Daoy (cell line): ENCODE results near the gene CYP3A7. TPM values are rescaled to one million over a fixed set of nuclear protein-coding genes. Genes with fewer than 3 reads are reported as not detected.
A peak's percentile ranks its signal among the peaks of the same experiment; 100 is the strongest.
"Not testable (repeated sequence)": the region's sequence is repeated elsewhere in the genome, so short reads cannot be mapped to it uniquely, and the experiment has no call there.

Experiments
- DNase-seq: peaks from one replicate; pipeline ENCODE4 v3.0.0-alpha.2; 2015; ENCODE audit warnings: low read depth
- total RNA-seq: library from RNA; depleted of rRNA; stranded (reverse); fragments of >200 nt; shearing (Covaris generic); gene quantifications from 2 replicates; pipeline ENCODE4 v1.2.3, GENCODE V29; 2014

CYP3A7 gene
- total RNA-seq, 1 experiment from 2014 or later, result not detected

- DNase-seq, result no peak
These were observed 25.7 kb downstream of the CYP3A7 start for GRCh38 chr7:99709260-99709659.

GRCh38 chr7:99707096-99707495, 27.9 kb downstream of the CYP3A7 start:
- DNase-seq, result no peak

GRCh38 chr7:99699946-99700345, 35.0 kb downstream of the CYP3A7 start:
- no peak for DNase-seq

- DNase-seq, result peak; percentile 67
These were observed 35.9 kb downstream of the CYP3A7 start for GRCh38 chr7:99698867-99699730.

GRCh38 chr7:99694912-99695304, 40.1 kb downstream of the CYP3A7 start:
- no peak for DNase-seq

GRCh38 chr7:99694201-99694911, 40.6 kb downstream of the CYP3A7 start:
- DNase-seq, result no peak

GRCh38 chr7:99693427-99694200, 41.4 kb downstream of the CYP3A7 start:
- DNase-seq, result peak; percentile 31

- DNase-seq, result no peak
These were observed 41.9 kb downstream of the CYP3A7 start for GRCh38 chr7:99693100-99693426.

GRCh38 chr7:99692563-99692962, 42.4 kb downstream of the CYP3A7 start:
- DNase-seq, result not testable (repeated sequence)

GRCh38 chr7:99691658-99692057, 43.3 kb downstream of the CYP3A7 start:
- DNase-seq, result not testable (repeated sequence)

- DNase-seq, result not testable (repeated sequence)
These were observed 44.1 kb downstream of the CYP3A7 start for GRCh38 chr7:99690918-99691317.

- DNase-seq, result not testable (repeated sequence)
These were observed 49.0 kb downstream of the CYP3A7 start for GRCh38 chr7:99685871-99686608.

GRCh38 chr7:99685129-99685758, 49.8 kb downstream of the CYP3A7 start:
- DNase-seq, result no peak

GRCh38 chr7:99679400-99680191, 55.4 kb downstream of the CYP3A7 start, which contains the start of gene CYP3A5:
Gene CYP3A5 (minus strand): TSS chr7:99679996. CDS start chr7:99679896, 100 bp downstream.
- DNase-seq, result peak; percentile 56

GRCh38 chr7:99679032-99679399, 56.0 kb downstream of the CYP3A7 start:
- peak; percentile 91 for DNase-seq

GRCh38 chr7:99677648-99678045, 57.3 kb downstream of the CYP3A7 start:
- no peak for DNase-seq

GRCh38 chr7:99677013-99677647, 57.9 kb downstream of the CYP3A7 start:
- no peak for DNase-seq

- no peak for DNase-seq
These were observed 59.8 kb downstream of the CYP3A7 start for GRCh38 chr7:99674995-99675742.

GRCh38 chr7:99672573-99672972, 62.4 kb downstream of the CYP3A7 start:
- DNase-seq, result no peak
